HepG2 (cell line): ENCODE measurements around the gene TMEM185B. TPM values are rescaled to one million over a fixed set of nuclear protein-coding genes. Genes with fewer than 3 reads are reported as not detected.

ENCODE experiments used
- ATAC-seq: fragments of 200-7000 bp; cut with Tn5 transposase; 3 replicates; pipeline ENCODE4 v1.9.1; 2020; ENCODE audit warnings: mild to moderate bottlenecking, moderate library complexity
- BruUV-seq: library from RNA; stranded (reverse); fragments of 400-500 nt; replicated peaks from 2 replicates; lab custom pipeline; 2021; lab: Mats Ljungman, UMichigan
- CTCF ChIA-PET: fragments of 300-600 bp; formaldehyde crosslinking; extraction: SDS; loops from one replicate; lab custom pipeline; 2021; ENCODE audit warnings: low total read pairs, inconsistent platforms, low intra/inter-chr PET ratio; lab: Yijun Ruan, JAX
- POLR2A ChIA-PET: fragments of 350-600 bp; sonication (Branson Sonifier 250); formaldehyde crosslinking; loops from one replicate; lab custom pipeline; 2020; ENCODE audit warnings: antibody characterized with exemption, inconsistent platforms; lab: Yijun Ruan, JAX
- DNase-seq: peaks from one replicate; pipeline ENCODE4 v3.0.0-alpha.2; 2015; ENCODE audit warnings: low spot score
- FAIRE-seq: peaks from 3 replicates; lab custom pipeline; 2011; peaks lifted over from hg19 to GRCh38; lab: Jason Lieb, UNC
- H2AFZ ChIP-seq: one replicate; pipeline ENCODE4 v1.6.1; 2011; ENCODE audit warnings: low read length, inconsistent platforms
- H3K27ac ChIP-seq: fragments of 300-600 bp; 3 replicates; pipeline ENCODE4 v1.8.0; 2011; ENCODE audit warnings: mixed run types, mild to moderate bottlenecking, mixed read lengths, low read length, inconsistent platforms; ENCODE audit not compliant: insufficient read depth; ENCODE audit errors: extremely low read length
- H3K27me3 ChIP-seq, 2 experiments: fragments of 200-600 bp in 1 of 2; 2 replicates in 1 of 2; 3 replicates in 1 of 2; pipeline versions ENCODE4 v1.6.0 to v1.8.0; 2011; ENCODE audit warnings: low read length in 2 of 2, mild to moderate bottlenecking in 2 of 2, moderate library complexity in 2 of 2, inconsistent platforms in 1 of 2; ENCODE audit not compliant: insufficient read depth in 2 of 2, control insufficient read depth in 1 of 2
- H3K36me3 ChIP-seq, 2 experiments: fragments of 200-600 bp in 1 of 2; replicated peaks in 1 of 2; 2 replicates in 1 of 2; 3 replicates in 1 of 2; pipeline versions ENCODE4 v1.5.1 to v1.8.0; 2011; ENCODE audit warnings: low read length in 2 of 2, inconsistent platforms in 1 of 2; ENCODE audit not compliant: insufficient read depth in 2 of 2, control insufficient read depth in 1 of 2
- H3K4me1 ChIP-seq: 2 replicates; pipeline ENCODE4 v1.5.1; 2012; ENCODE audit warnings: low read length, inconsistent platforms; ENCODE audit not compliant: insufficient read depth
- H3K4me2 ChIP-seq: 2 replicates; pipeline ENCODE4 v1.6.0; 2011; ENCODE audit warnings: low read depth, low read length, inconsistent platforms
- H3K4me3 ChIP-seq, 3 experiments: fragments of 200-600 bp in 1 of 3; sonication (generic), shearing (Covaris generic) in 1 of 3; replicated peaks in 1 of 3; 2 replicates each; pipeline ENCODE4 v1.5.1; 2011 to 2016; ENCODE audit warnings: low read length in 3 of 3, inconsistent platforms in 2 of 3, low read depth in 2 of 3, mild to moderate bottlenecking in 2 of 3, control low read depth in 1 of 3, mixed read lengths in 1 of 3; ENCODE audit not compliant: insufficient read depth in 1 of 3
- H3K79me2 ChIP-seq: one replicate; pipeline ENCODE4 v1.6.1; 2011; ENCODE audit warnings: low read length, inconsistent platforms; ENCODE audit not compliant: insufficient read depth
- H3K9ac ChIP-seq: 2 replicates; pipeline ENCODE4 v1.6.0; 2011; ENCODE audit warnings: mild to moderate bottlenecking, low read depth, low read length, inconsistent platforms; ENCODE audit not compliant: insufficient read depth
- H3K9me3 ChIP-seq: 2 replicates; pipeline ENCODE4 v1.5.1; 2012; ENCODE audit warnings: mild to moderate bottlenecking, low read length
- H4K20me1 ChIP-seq: 2 replicates; pipeline ENCODE4 v1.6.0; 2011; ENCODE audit warnings: inconsistent platforms, mild to moderate bottlenecking, low read length, moderate library complexity; ENCODE audit not compliant: insufficient read depth
- DDIT3 ChIP-seq: sonication (generic); formaldehyde crosslinking; IDR thresholded peaks from 2 replicates; pipeline ENCODE4 v1.4.0; 2020; ENCODE audit warnings: mild to moderate bottlenecking, missing genetic modification reagents
- MXD1 ChIP-seq: sonication (generic); formaldehyde crosslinking; IDR thresholded peaks from 2 replicates; pipeline ENCODE4 v1.4.0; 2020; ENCODE audit warnings: mild to moderate bottlenecking, missing genetic modification reagents
- MXD3 ChIP-seq: IDR thresholded peaks from 2 replicates; pipeline ENCODE4 v1.6.1; 2016; ENCODE audit warnings: mild to moderate bottlenecking, missing biosample characterization, missing genetic modification reagents
- NR0B2 ChIP-seq: sonication (generic); formaldehyde crosslinking; IDR thresholded peaks from 2 replicates; pipeline ENCODE4 v1.4.0; 2020; ENCODE audit warnings: mild to moderate bottlenecking, missing genetic modification reagents
- SIN3B ChIP-seq: fragments of 150-350 bp; IDR thresholded peaks from 2 replicates; pipeline ENCODE4 v1.6.1; 2014; ENCODE audit warnings: low read length
- ZNF263 ChIP-seq: sonication (generic); formaldehyde crosslinking; IDR thresholded peaks from 2 replicates; pipeline ENCODE4 v1.4.0; 2020; ENCODE audit warnings: missing genetic modification reagents
- ZNF33A ChIP-seq: sonication (generic); formaldehyde crosslinking; IDR thresholded peaks from 2 replicates; pipeline ENCODE4 v1.5.1; 2020; ENCODE audit warnings: missing genetic modification reagents, mild to moderate bottlenecking, moderate library complexity, borderline replicate concordance
- ZNF343 ChIP-seq: sonication (generic); formaldehyde crosslinking; IDR thresholded peaks from 2 replicates; pipeline ENCODE4 v1.4.0; 2020; ENCODE audit warnings: mild to moderate bottlenecking, missing genetic modification reagents
- ZNF546 ChIP-seq: sonication (generic); formaldehyde crosslinking; conservative IDR thresholded peaks from 2 replicates; pipeline ENCODE4 v1.8.1; 2023; ENCODE audit warnings: mild to moderate bottlenecking, missing genetic modification reagents
- ZNF768 ChIP-seq: sonication (generic); formaldehyde crosslinking; IDR thresholded peaks from 2 replicates; pipeline ENCODE4 v1.4.0; 2020; ENCODE audit warnings: missing genetic modification reagents
- ZNF773 ChIP-seq: sonication (generic); formaldehyde crosslinking; IDR thresholded peaks from 2 replicates; pipeline ENCODE4 v1.4.0; 2020; ENCODE audit warnings: missing genetic modification reagents, borderline replicate concordance
- WGBS: methylation state at CpG from one replicate; pipeline ENCODE4 v1.1.6; 2017; ENCODE audit warnings: low lambda C conversion rate; 5-methylcytosine and 5-hydroxymethylcytosine counted together
- in situ Hi-C: cut with HindIII; loops from 2 replicates; pipeline ENCODE4 v1.10.0; 2017; ENCODE audit warnings: low pct_unique_long_range_greater_than_20kb; ENCODE audit not compliant: extremely low pct_ligation_motif_present
- intact Hi-C: fragments of 100-400 bp; cut with micrococcal nuclease; formaldehyde crosslinking; loops from one replicate; pipeline ENCODE4 v1.10.0; 2022; ENCODE audit not compliant: unreplicated experiment
- polyA plus RNA-seq, 8 experiments: library from polyadenylated mRNA; depleted of rRNA in 3 of 8; stranded (reverse) in 7 of 8; unstranded in 1 of 8; fragments of >200 nt; fragmentation: Illumina TruSeq in 4 of 8; extraction: Trizol in 4 of 8; gene quantifications; 2 replicates each; pipeline versions ENCODE4 v1.2.1 to v1.2.3, GENCODE V29; 2011 to 2016; ENCODE audit warnings: low read depth in 4 of 8, missing spikeins in 1 of 8, mixed read lengths in 1 of 8; ENCODE audit not compliant: insufficient read depth in 1 of 8
- total RNA-seq, 5 experiments: library from RNA; depleted of rRNA; stranded (reverse); fragments of >200 nt; fragmentation: Illumina TruSeq; extraction: Trizol; gene quantifications; 2 replicates each; pipeline ENCODE4 v1.2.3, GENCODE V29; 2016; ENCODE audit warnings: low read depth in 1 of 5

Gene TMEM185B
- total and polyA plus RNA-seq, 2 of the 13 experiments (the other 11 are each of a cell fraction or from before 2014, with no cell fraction given) = 5.6 to 7.0 TPM

- DNase-seq = no peak
- Histone ChIP-seq H3K79me2 (no peaks in the 10 kb centered on the region), H3K27ac (no peak overlapping the region), H3K4me2 (no peak overlapping the region), H3K4me1 (peaks cover 40% of the 10 kb centered on the region), H3K9ac (no peak overlapping the region)
- CTCF ChIA-PET = no interaction called here
- WGBS = 61% methylated on average over 8 of the region's 9 CpGs
- POLR2A ChIA-PET = interaction anchor here (1.3 kb wide), 1 partner anchor 9 kb away, joined by 3 read pairs; the partner anchor contains the start of gene RALB
- no peak for TF ChIP-seq MXD1 (CRISPR knock-in tag)
- 0 out of 2 replicates have a peak, but pooled peaks have one; percentile 22 for TF ChIP-seq ZNF768
- no peak for TF ChIP-seq ZNF33A (CRISPR knock-in tag)
- TF ChIP-seq SIN3B = no peak
- no peak for TF ChIP-seq ZNF546
- TF ChIP-seq MXD3 = no peak
- TF ChIP-seq, all 625 proteins: peak for 1
- FAIRE-seq (no peak), ATAC-seq (no peak)
- in situ Hi-C loops = no loop called here
- no TSS peak for BruUV-seq
- Histone ChIP-seq H3K9me3 (no peaks in the 10 kb centered on the region), H4K20me1 (no peaks in the 10 kb centered on the region), H3K27me3 (peaks cover 5 to 34% of the 10 kb centered on the region in 2 experiments; a peak in 4 of 5 replicates), H2AFZ (no peak overlapping the region), H3K4me3 (no peak overlapping the region), H3K36me3 (no peaks in the 10 kb centered on the region)
- intact Hi-C loops = no loop called here
These were observed 20.8 kb upstream of the TMEM185B start for GRCh38 chr2:120243875-120244553.

GRCh38 chr2:120243211-120243610, 20.0 kb upstream of the TMEM185B start:
- DNase-seq (no peak), FAIRE-seq (no peak), ATAC-seq (no peak)
- no peak overlapping the region for H3K9ac ChIP-seq
- no peaks in the 10 kb centered on the region for H4K20me1 ChIP-seq
- no peak overlapping the region for H3K4me2 ChIP-seq
- no peaks in the 10 kb centered on the region for H3K36me3 ChIP-seq
- in situ Hi-C loops (no loop called here), intact Hi-C loops (no loop called here)
- no peak overlapping the region for H3K4me3 ChIP-seq
- H3K27me3 ChIP-seq = peaks cover 5 to 31% of the 10 kb centered on the region in 2 experiments; a peak in 4 of 5 replicates
- POLR2A ChIA-PET = interaction anchor here (1.3 kb wide), 1 partner anchor 9 kb away, joined by 3 read pairs; the partner anchor contains the start of gene RALB
- H2AFZ ChIP-seq = no peak overlapping the region
- no peaks in the 10 kb centered on the region for H3K79me2 ChIP-seq
- 14% methylated on average over 3 of the region's 3 CpGs for WGBS
- H3K9me3 ChIP-seq = no peaks in the 10 kb centered on the region
- no TSS peak for BruUV-seq
- no peak overlapping the region for H3K27ac ChIP-seq
- TF ChIP-seq ZNF773 (CRISPR knock-in tag) (no peak), ZNF343 (CRISPR knock-in tag) (no peak), DDIT3 (CRISPR knock-in tag) (no peak), ZNF263 (CRISPR knock-in tag) (peak; percentile 85), NR0B2 (CRISPR knock-in tag) (no peak)
- peaks cover 48% of the 10 kb centered on the region for H3K4me1 ChIP-seq
- CTCF ChIA-PET = no interaction called here
